Stimulated activated CD4-positive, alpha-beta T cell treated with anti-CD3 and anti-CD28 coated beads, Interleukin-1b, Interleukin-23, amount 100 ng/mL, for 4 hours (primary cell): ENCODE measurements around the gene RNF20.
"Not testable (repeated sequence)": the region's sequence is repeated elsewhere in the genome, so short reads cannot be mapped to it uniquely, and the experiment has no call there.

Experiments used
- DNase-seq, 2 donors: peaks; one replicate each; pipeline ENCODE4 v3.0.0-alpha.2; 2020; ENCODE audit warnings: low read depth in 2 of 2

The RNF20 gene

GRCh38 chr9:101533334-101534204 lies at the start of gene RNF20:
Gene RNF20, plus strand, starts transcription at chr9:101533853. Its CDS starts 1,571 bp downstream, at chr9:101535424.
- peak; percentile 98 to 99 for DNase-seq

- no peak for DNase-seq
Measured at GRCh38 chr9:101484046-101484445, 49.6 kb upstream of the RNF20 start.

GRCh38 chr9:101485924-101486692 lies 47.5 kb upstream of the RNF20 start:
- no peak for DNase-seq

- no peak for DNase-seq
Measured at GRCh38 chr9:101486693-101487442, 46.8 kb upstream of the RNF20 start.

GRCh38 chr9:101487443-101487840 lies 46.2 kb upstream of the RNF20 start:
- DNase-seq: no peak

- DNase-seq: no peak
Measured at GRCh38 chr9:101495810-101496209, 37.8 kb upstream of the RNF20 start.

- DNase-seq: no peak
Measured at GRCh38 chr9:101498323-101498722, 35.3 kb upstream of the RNF20 start.

- no peak for DNase-seq
Measured at GRCh38 chr9:101504188-101504587, 29.5 kb upstream of the RNF20 start.

- no peak for DNase-seq
Measured at GRCh38 chr9:101508211-101508610, 25.4 kb upstream of the RNF20 start.

- DNase-seq: no peak
Measured at GRCh38 chr9:101509572-101509971, 24.1 kb upstream of the RNF20 start.

GRCh38 chr9:101510459-101510858 lies 23.2 kb upstream of the RNF20 start:
- no peak for DNase-seq

- DNase-seq: no peak
Measured at GRCh38 chr9:101511009-101511408, 22.6 kb upstream of the RNF20 start.

- DNase-seq: no peak
Measured at GRCh38 chr9:101512116-101512515, 21.5 kb upstream of the RNF20 start.

- no peak for DNase-seq
Measured at GRCh38 chr9:101513351-101513750, 20.3 kb upstream of the RNF20 start.

- DNase-seq: no peak
Measured at GRCh38 chr9:101514071-101514470, 19.6 kb upstream of the RNF20 start.

GRCh38 chr9:101516655-101517054 lies 17.0 kb upstream of the RNF20 start:
- DNase-seq: no peak

GRCh38 chr9:101518489-101518888 lies 15.2 kb upstream of the RNF20 start:
- DNase-seq: not testable (repeated sequence)

- no peak for DNase-seq
Measured at GRCh38 chr9:101524371-101524770, 9.3 kb upstream of the RNF20 start.

- DNase-seq: no peak
Measured at GRCh38 chr9:101527066-101527465, 6.6 kb upstream of the RNF20 start.

- no peak for DNase-seq
Measured at GRCh38 chr9:101528015-101528414, 5.6 kb upstream of the RNF20 start.

- DNase-seq: peak; percentile 38 to 56
Measured at GRCh38 chr9:101530076-101530711, 3.5 kb upstream of the RNF20 start.

- DNase-seq: no peak
Measured at GRCh38 chr9:101536351-101536750, 2.7 kb downstream of the RNF20 start.
